ENCODE measurements around the gene CC2D1B.
"Not testable (repeated sequence)": the region's sequence is repeated elsewhere in the genome, so short reads cannot be mapped to it uniquely, and the experiment has no call there.

The CC2D1B gene

DNA sequence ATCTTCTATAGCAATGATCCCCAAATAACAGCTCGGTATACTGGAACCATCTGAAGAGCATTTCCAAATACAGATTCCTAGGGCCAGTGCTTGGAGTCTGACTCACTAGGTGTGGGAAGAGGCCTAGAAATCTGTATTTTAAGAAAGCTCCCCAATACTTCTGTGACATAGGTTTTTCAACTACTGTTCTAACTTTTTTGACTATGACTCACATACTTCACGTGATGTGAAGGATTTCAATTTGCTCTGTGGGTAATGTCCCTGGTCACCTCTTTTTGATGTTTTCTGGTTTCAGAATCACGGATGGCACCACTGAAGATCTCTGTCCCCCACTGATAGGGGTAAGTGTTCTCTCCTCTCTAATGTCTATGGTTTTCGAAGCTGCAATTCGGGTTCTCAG lies 27.2 kb upstream of the CC2D1B start:
- Histone ChIP-seq H3K9me3 (ENCODE audit: control insufficient read depth in 1 of 2, low read length in 2 of 2) (no peaks in the 10 kb centered on the region), H3K4me3 (ENCODE audit: low read depth in 1 of 2, low read length in 2 of 2) (no peak overlapping the region), H3K9ac (ENCODE audit: low read depth in 1 of 2, low read length in 2 of 2) (no peak overlapping the region), H3K36me3 (ENCODE audit: control insufficient read depth in 1 of 2, insufficient read depth in 2 of 2, low read length in 2 of 2) (peaks cover 0 to 6% of the 10 kb centered on the region in 2 donors), H3K27me3 (ENCODE audit: control insufficient read depth in 1 of 2, insufficient read depth in 2 of 2, low read length in 2 of 2) (no peaks in the 10 kb centered on the region), H3K4me1 (ENCODE audit: control insufficient read depth in 1 of 2, insufficient read depth in 2 of 2, low read length in 2 of 2) (no peaks in the 10 kb centered on the region), H3K27ac (ENCODE audit: low read depth, low read length) (no peak overlapping the region)

DNA sequence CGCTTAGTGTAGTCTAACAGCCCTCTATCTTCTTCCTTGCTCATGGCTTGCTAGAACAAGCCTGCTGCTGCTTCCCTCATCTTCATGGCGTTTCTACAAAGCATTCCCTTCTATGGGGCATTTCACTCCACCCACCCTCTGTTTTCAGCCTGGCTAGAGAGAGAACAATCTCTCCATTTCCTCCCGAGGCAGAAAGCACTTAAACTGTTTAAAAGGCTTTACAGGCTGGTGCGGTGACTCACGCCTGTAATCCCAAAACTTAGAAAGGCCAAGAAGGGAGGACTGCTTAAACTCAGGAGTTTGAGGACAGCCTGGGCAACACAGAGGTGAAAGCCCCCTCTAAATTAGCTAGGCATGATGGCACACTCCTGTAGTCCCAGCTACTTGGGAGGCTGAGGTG lies 20.5 kb upstream of the CC2D1B start:
- no peak overlapping the region for H3K4me3 ChIP-seq (ENCODE audit: low read depth in 1 of 2, low read length in 2 of 2)

DNA sequence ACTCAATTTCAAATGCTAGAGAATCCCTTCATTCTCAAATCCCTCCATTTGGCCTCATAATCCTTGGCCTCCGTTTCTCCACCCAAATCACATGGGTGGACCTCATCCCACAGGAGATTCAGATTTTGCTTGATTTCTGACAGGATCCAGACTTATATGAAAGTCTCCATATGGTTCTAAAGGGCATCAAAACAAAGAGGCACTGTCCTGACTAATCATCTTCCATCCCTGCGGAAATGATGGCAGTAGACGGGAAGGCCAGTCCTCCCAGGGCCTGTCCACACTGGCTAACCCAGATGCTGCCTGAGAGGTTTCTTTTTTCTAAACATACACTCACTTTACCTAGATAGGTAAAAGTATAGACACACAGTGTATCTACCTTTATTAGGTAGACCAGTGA lies 19.4 kb upstream of the CC2D1B start:
- H3K27ac ChIP-seq (ENCODE audit: low read depth, low read length) = no peak overlapping the region
- H3K9ac ChIP-seq (ENCODE audit: low read depth in 1 of 2, low read length in 2 of 2) = no peak overlapping the region
- peaks cover 5 to 32% of the 10 kb centered on the region in 2 donors for H3K36me3 ChIP-seq (ENCODE audit: control insufficient read depth in 1 of 2, insufficient read depth in 2 of 2, low read length in 2 of 2)
- no peaks in the 10 kb centered on the region for H3K9me3 ChIP-seq (ENCODE audit: control insufficient read depth in 1 of 2, low read length in 2 of 2)
- H3K4me3 ChIP-seq (ENCODE audit: low read depth in 1 of 2, low read length in 2 of 2) = no peak overlapping the region
- no peaks in the 10 kb centered on the region for H3K4me1 ChIP-seq (ENCODE audit: control insufficient read depth in 1 of 2, insufficient read depth in 2 of 2, low read length in 2 of 2)
- no peaks in the 10 kb centered on the region for H3K27me3 ChIP-seq (ENCODE audit: control insufficient read depth in 1 of 2, insufficient read depth in 2 of 2, low read length in 2 of 2)

More for the DNA sequence above, 20.5 kb upstream of the CC2D1B start:
- no peaks in the 10 kb centered on the region for H3K27me3 ChIP-seq (ENCODE audit: control insufficient read depth in 1 of 2, insufficient read depth in 2 of 2, low read length in 2 of 2)
- no peak overlapping the region for H3K27ac ChIP-seq (ENCODE audit: low read depth, low read length)
- peaks cover 5 to 32% of the 10 kb centered on the region in 2 donors for H3K36me3 ChIP-seq (ENCODE audit: control insufficient read depth in 1 of 2, insufficient read depth in 2 of 2, low read length in 2 of 2)
- no peaks in the 10 kb centered on the region for H3K4me1 ChIP-seq (ENCODE audit: control insufficient read depth in 1 of 2, insufficient read depth in 2 of 2, low read length in 2 of 2)
- no peak overlapping the region for H3K9ac ChIP-seq (ENCODE audit: low read depth in 1 of 2, low read length in 2 of 2)
- H3K9me3 ChIP-seq (ENCODE audit: control insufficient read depth in 1 of 2, low read length in 2 of 2) = no peaks in the 10 kb centered on the region

DNA sequence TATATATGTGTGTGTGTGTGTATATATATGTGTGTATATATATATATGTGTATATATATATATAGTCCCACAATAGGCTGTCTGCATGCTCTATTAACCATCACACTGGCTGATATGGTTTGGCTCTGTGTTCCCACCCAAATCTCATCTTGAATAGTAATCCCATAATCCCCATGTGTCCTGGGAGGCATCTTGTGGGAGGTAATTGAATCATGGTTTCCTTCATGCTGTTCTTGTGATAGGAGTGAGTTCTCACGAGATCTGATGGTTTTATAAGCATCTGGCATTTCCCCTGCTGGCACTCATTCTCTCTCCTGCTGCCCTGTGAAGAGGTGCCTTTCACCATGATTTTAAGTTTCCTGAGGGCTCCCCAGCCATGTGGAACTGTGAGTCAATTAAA lies 3.8 kb upstream of the CC2D1B start:
- not testable (repeated sequence) for H3K27me3 ChIP-seq (ENCODE audit: control insufficient read depth in 1 of 2, insufficient read depth in 2 of 2, low read length in 2 of 2); H3K9me3 ChIP-seq (ENCODE audit: control insufficient read depth in 1 of 2, low read length in 2 of 2); H3K36me3 ChIP-seq (ENCODE audit: control insufficient read depth in 1 of 2, insufficient read depth in 2 of 2, low read length in 2 of 2); H3K27ac ChIP-seq (ENCODE audit: low read depth, low read length); H3K4me3 ChIP-seq (ENCODE audit: low read depth in 1 of 2, low read length in 2 of 2); H3K9ac ChIP-seq (ENCODE audit: low read depth in 1 of 2, low read length in 2 of 2)
- peaks cover 10 to 12% of the 10 kb centered on the region in 2 donors for H3K4me1 ChIP-seq (ENCODE audit: control insufficient read depth in 1 of 2, insufficient read depth in 2 of 2, low read length in 2 of 2)

GRCh38 chr1:52368383-52369172 lies 2.6 kb upstream of the CC2D1B start:
- peaks cover 0 to 5% of the 10 kb centered on the region in 2 donors for H3K36me3 ChIP-seq (ENCODE audit: control insufficient read depth in 1 of 2, insufficient read depth in 2 of 2, low read length in 2 of 2)
- H3K27ac ChIP-seq (ENCODE audit: low read depth, low read length) = no peak overlapping the region
- H3K9me3 ChIP-seq (ENCODE audit: control insufficient read depth in 1 of 2, low read length in 2 of 2) = no peaks in the 10 kb centered on the region
- peak overlapping the region; percentile 53 to 74 for H3K9ac ChIP-seq (ENCODE audit: low read depth in 1 of 2, low read length in 2 of 2)
- peaks cover 16 to 21% of the 10 kb centered on the region in 2 donors for H3K4me1 ChIP-seq (ENCODE audit: control insufficient read depth in 1 of 2, insufficient read depth in 2 of 2, low read length in 2 of 2)
- no peaks in the 10 kb centered on the region for H3K27me3 ChIP-seq (ENCODE audit: control insufficient read depth in 1 of 2, insufficient read depth in 2 of 2, low read length in 2 of 2)
- peak overlapping the region; percentile 59 to 66 for H3K4me3 ChIP-seq (ENCODE audit: low read depth in 1 of 2, low read length in 2 of 2)

DNA sequence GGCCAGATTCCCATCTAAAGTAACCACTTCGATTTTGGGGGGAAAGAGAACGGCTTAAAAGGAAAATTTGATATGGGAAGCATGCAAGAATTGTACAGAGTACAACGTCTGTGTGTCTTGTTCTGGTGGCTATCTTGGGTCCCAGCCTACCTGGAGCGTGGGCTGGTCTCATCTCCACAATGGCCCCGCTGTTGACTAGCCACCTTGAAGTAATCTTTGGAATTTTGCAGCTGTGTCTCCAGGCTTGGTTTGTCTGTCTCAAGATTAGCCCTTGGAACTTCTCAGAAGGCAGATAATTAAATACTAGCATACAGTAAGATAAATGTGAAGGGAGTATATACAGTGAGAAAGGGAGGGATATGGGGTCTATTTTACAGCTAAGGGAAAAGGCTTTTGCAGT lies 1.3 kb upstream of the CC2D1B start:
- Histone ChIP-seq H3K36me3 (ENCODE audit: control insufficient read depth in 1 of 2, insufficient read depth in 2 of 2, low read length in 2 of 2) (peaks cover 0 to 12% of the 10 kb centered on the region in 2 donors), H3K4me1 (ENCODE audit: control insufficient read depth in 1 of 2, insufficient read depth in 2 of 2, low read length in 2 of 2) (peaks cover 16 to 21% of the 10 kb centered on the region in 2 donors), H3K27me3 (ENCODE audit: control insufficient read depth in 1 of 2, insufficient read depth in 2 of 2, low read length in 2 of 2) (no peaks in the 10 kb centered on the region), H3K9me3 (ENCODE audit: control insufficient read depth in 1 of 2, low read length in 2 of 2) (no peaks in the 10 kb centered on the region), H3K9ac (ENCODE audit: low read depth in 1 of 2, low read length in 2 of 2) (no peak overlapping the region), H3K4me3 (ENCODE audit: low read depth in 1 of 2, low read length in 2 of 2) (no peak overlapping the region), H3K27ac (ENCODE audit: low read depth, low read length) (no peak overlapping the region)

DNA sequence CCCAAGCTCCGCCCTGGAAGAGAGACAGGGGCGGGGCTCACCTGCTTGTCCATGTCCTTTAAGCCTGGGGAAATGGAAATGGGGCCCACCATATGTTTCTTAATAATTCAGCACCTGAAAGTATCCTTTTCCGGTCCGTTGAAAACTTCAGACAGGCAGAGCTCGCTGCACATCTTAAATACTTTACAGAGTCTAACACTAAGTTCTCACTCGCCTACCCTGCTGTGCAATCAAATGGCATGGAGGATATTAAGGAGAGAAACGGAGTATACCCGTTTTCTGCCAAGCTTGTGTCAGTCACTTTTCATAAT lies 467 bp upstream of the CC2D1B start:
- Histone ChIP-seq H3K4me1 (ENCODE audit: control insufficient read depth in 1 of 2, insufficient read depth in 2 of 2, low read length in 2 of 2) (peaks cover 16 to 21% of the 10 kb centered on the region in 2 donors), H3K9me3 (ENCODE audit: control insufficient read depth in 1 of 2, low read length in 2 of 2) (no peaks in the 10 kb centered on the region), H3K9ac (ENCODE audit: low read depth in 1 of 2, low read length in 2 of 2) (peak overlapping the region in 1 of 2 donors; percentile 5), H3K27me3 (ENCODE audit: control insufficient read depth in 1 of 2, insufficient read depth in 2 of 2, low read length in 2 of 2) (no peaks in the 10 kb centered on the region), H3K36me3 (ENCODE audit: control insufficient read depth in 1 of 2, insufficient read depth in 2 of 2, low read length in 2 of 2) (peaks cover 7 to 19% of the 10 kb centered on the region in 2 donors), H3K4me3 (ENCODE audit: low read depth in 1 of 2, low read length in 2 of 2) (peak overlapping the region; percentile 91), H3K27ac (ENCODE audit: low read depth, low read length) (peak overlapping the region; percentile 74)

GRCh38 chr1:52365071-52365745 lies 797 bp downstream of the CC2D1B start:
- no peaks in the 10 kb centered on the region for H3K9me3 ChIP-seq (ENCODE audit: control insufficient read depth in 1 of 2, low read length in 2 of 2)
- peak overlapping the region; percentile 74 for H3K27ac ChIP-seq (ENCODE audit: low read depth, low read length)
- H3K27me3 ChIP-seq (ENCODE audit: control insufficient read depth in 1 of 2, insufficient read depth in 2 of 2, low read length in 2 of 2) = no peaks in the 10 kb centered on the region
- H3K9ac ChIP-seq (ENCODE audit: low read depth in 1 of 2, low read length in 2 of 2) = peak overlapping the region; percentile 89 to 96
- peaks cover 20 to 31% of the 10 kb centered on the region in 2 donors for H3K36me3 ChIP-seq (ENCODE audit: control insufficient read depth in 1 of 2, insufficient read depth in 2 of 2, low read length in 2 of 2)
- H3K4me3 ChIP-seq (ENCODE audit: low read depth in 1 of 2, low read length in 2 of 2) = peak overlapping the region; percentile 91
- peaks cover 16 to 21% of the 10 kb centered on the region in 2 donors for H3K4me1 ChIP-seq (ENCODE audit: control insufficient read depth in 1 of 2, insufficient read depth in 2 of 2, low read length in 2 of 2)

DNA sequence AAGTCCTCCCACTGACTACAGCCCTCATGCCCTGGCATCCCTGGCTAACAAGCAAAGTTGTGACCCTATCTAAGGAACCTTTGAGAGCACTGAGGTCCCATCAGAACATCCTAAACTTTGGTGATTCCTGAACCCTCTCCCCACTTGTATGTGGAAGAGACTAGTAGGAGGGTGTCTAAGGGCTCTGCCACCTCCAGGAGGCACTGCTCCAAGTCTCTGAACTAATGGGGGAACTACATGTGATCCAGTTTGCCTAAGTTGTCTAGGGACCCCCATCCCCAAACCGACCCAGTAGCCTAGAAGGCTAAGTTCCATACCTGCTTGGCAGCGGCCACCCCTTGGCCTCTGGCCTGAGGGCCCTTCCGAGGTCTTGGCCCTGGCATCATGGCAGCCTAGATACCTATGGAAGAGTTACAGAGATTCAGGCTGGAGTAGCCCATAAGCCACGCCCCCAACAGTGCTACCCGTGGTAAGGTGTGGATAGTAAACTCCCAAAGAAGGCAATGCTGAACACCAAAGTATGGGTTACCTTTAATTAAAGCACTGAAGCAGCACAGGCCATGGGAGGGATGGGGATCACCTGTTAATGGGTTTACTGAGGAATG lies 1.7 kb downstream of the CC2D1B start:
- Histone ChIP-seq H3K9ac (ENCODE audit: low read depth in 1 of 2, low read length in 2 of 2) (peak overlapping the region in 1 of 2 donors; percentile 1), H3K36me3 (ENCODE audit: control insufficient read depth in 1 of 2, insufficient read depth in 2 of 2, low read length in 2 of 2) (peaks cover 21 to 40% of the 10 kb centered on the region in 2 donors), H3K27me3 (ENCODE audit: control insufficient read depth in 1 of 2, insufficient read depth in 2 of 2, low read length in 2 of 2) (no peaks in the 10 kb centered on the region), H3K27ac (ENCODE audit: low read depth, low read length) (no peak overlapping the region), H3K9me3 (ENCODE audit: control insufficient read depth in 1 of 2, low read length in 2 of 2) (no peaks in the 10 kb centered on the region), H3K4me1 (ENCODE audit: control insufficient read depth in 1 of 2, insufficient read depth in 2 of 2, low read length in 2 of 2) (peaks cover 16 to 21% of the 10 kb centered on the region in 2 donors), H3K4me3 (ENCODE audit: low read depth in 1 of 2, low read length in 2 of 2) (peak overlapping the region; percentile 91)

- no peaks in the 10 kb centered on the region for H3K9me3 ChIP-seq (ENCODE audit: control insufficient read depth in 1 of 2, low read length in 2 of 2)
- H3K9ac ChIP-seq (ENCODE audit: low read depth in 1 of 2, low read length in 2 of 2) = no peak overlapping the region
- no peaks in the 10 kb centered on the region for H3K27me3 ChIP-seq (ENCODE audit: control insufficient read depth in 1 of 2, insufficient read depth in 2 of 2, low read length in 2 of 2)
- H3K4me3 ChIP-seq (ENCODE audit: low read depth in 1 of 2, low read length in 2 of 2) = no peak overlapping the region
- H3K27ac ChIP-seq (ENCODE audit: low read depth, low read length) = no peak overlapping the region
- peaks cover 11 to 14% of the 10 kb centered on the region in 2 donors for H3K4me1 ChIP-seq (ENCODE audit: control insufficient read depth in 1 of 2, insufficient read depth in 2 of 2, low read length in 2 of 2)
- peaks cover 52 to 78% of the 10 kb centered on the region in 2 donors for H3K36me3 ChIP-seq (ENCODE audit: control insufficient read depth in 1 of 2, insufficient read depth in 2 of 2, low read length in 2 of 2)
Observed at GRCh38 chr1:52360595-52360968, 5.4 kb downstream of the CC2D1B start.
